K562 (cell line): Measurements from ENCODE around the gene A4GNT. TPM values are rescaled to one million over a fixed set of nuclear protein-coding genes. Genes with fewer than 3 reads are reported as not detected.

Experiments
- BRF2 ChIP-seq: IDR thresholded peaks from 3 replicates; pipeline ENCODE4 v1.6.1; 2011; ENCODE audit warnings: borderline replicate concordance, mild to moderate bottlenecking; ENCODE audit not compliant: insufficient read length, insufficient read depth
- ILF3 ChIP-seq: fragments of 450-650 bp; IDR thresholded peaks from 2 replicates; pipeline ENCODE4 v1.6.1; 2018; ENCODE audit warnings: antibody characterized with exemption, mild to moderate bottlenecking, moderate library complexity, borderline replicate concordance
- RBM39 ChIP-seq: fragments of 200-400 bp; formaldehyde crosslinking; optimal IDR thresholded peaks from 2 replicates; pipeline ENCODE3; 2018; ENCODE audit warnings: low read depth, low read length
- SMAD2 ChIP-seq: fragments of 150-350 bp; IDR thresholded peaks from 2 replicates; pipeline ENCODE4 v1.6.1; 2014; ENCODE audit warnings: low read depth, mild to moderate bottlenecking, low read length
- ZNF512 ChIP-seq: IDR thresholded peaks from 2 replicates; pipeline ENCODE4 v1.6.1; 2016; ENCODE audit warnings: missing genetic modification characterization, missing compliant biosample characterization
- polyA plus RNA-seq, 8 experiments: library from polyadenylated mRNA; depleted of rRNA in 4 of 8; stranded (reverse) in 5 of 8; unstranded in 3 of 8; fragments of >200 nt; fragmentation: Nextera tagmentation in 2 of 8; fragmentation: Illumina TruSeq in 1 of 8; extraction: Ambion mirVana in 2 of 8; extraction: Trizol in 1 of 8; gene quantifications; 2 replicates each; pipeline versions ENCODE4 v1.2.1 to v1.2.3, GENCODE V29; 2011 to 2014; ENCODE audit warnings: inconsistent platforms in 1 of 8, missing spikeins in 1 of 8
- total RNA-seq, 7 experiments: library from RNA; depleted of rRNA in 6 of 7; stranded (reverse); fragments of >200 nt in 6 of 7; fragmentation: Illumina TruSeq in 2 of 7; extraction: Trizol in 2 of 7; gene quantifications; 2 replicates each; pipeline versions ENCODE4 v1.2.1 to v1.2.3, GENCODE V29; 2011 to 2021; ENCODE audit warnings: low replicate concordance in 1 of 7
- TF ChIP-seq, protein P1 (sequence below): sonication (generic); formaldehyde crosslinking; IDR thresholded peaks from 2 replicates; pipeline ENCODE4 v1.8.0; 2022; ENCODE audit warnings: missing genetic modification reagents, mild to moderate bottlenecking, borderline replicate concordance
- TF ChIP-seq, protein P2 (sequence below): sonication (generic); formaldehyde crosslinking; IDR thresholded peaks from 2 replicates; pipeline ENCODE4 v1.8.1; 2023; ENCODE audit warnings: mild to moderate bottlenecking, missing genetic modification reagents

Gene A4GNT
- total and polyA plus RNA-seq, 9 of the 15 experiments (the other 6 are each of a cell fraction or from before 2014, with no cell fraction given), result not detected

DNA sequence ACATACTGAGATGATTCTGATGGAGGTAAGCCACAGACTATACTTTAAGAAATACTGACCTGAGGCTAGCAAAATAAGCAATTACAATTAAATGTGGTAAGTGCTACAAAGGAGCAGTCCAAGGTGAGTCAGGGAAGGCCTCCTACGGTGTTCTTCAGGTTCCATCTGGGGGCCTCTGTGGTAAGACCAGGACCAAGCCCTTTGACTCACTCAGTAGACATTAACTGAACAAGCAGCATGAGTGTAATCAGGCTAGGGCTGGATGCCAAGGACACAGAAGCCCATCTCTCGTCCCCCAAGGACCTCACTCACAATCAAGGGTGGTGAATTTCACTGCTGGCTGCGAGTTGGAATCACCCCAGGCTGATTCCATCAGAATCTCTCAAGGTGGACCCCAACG lies 54.1 kb downstream of the A4GNT start (continued):
- no peak for TF ChIP-seq BRF2
- TF ChIP-seq, protein P1, sequence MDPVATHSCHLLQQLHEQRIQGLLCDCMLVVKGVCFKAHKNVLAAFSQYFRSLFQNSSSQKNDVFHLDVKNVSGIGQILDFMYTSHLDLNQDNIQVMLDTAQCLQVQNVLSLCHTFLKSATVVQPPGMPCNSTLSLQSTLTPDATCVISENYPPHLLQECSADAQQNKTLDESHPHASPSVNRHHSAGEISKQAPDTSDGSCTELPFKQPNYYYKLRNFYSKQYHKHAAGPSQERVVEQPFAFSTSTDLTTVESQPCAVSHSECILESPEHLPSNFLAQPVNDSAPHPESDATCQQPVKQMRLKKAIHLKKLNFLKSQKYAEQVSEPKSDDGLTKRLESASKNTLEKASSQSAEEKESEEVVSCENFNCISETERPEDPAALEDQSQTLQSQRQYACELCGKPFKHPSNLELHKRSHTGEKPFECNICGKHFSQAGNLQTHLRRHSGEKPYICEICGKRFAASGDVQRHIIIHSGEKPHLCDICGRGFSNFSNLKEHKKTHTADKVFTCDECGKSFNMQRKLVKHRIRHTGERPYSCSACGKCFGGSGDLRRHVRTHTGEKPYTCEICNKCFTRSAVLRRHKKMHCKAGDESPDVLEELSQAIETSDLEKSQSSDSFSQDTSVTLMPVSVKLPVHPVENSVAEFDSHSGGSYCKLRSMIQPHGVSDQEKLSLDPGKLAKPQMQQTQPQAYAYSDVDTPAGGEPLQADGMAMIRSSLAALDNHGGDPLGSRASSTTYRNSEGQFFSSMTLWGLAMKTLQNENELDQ (CRISPR knock-in tag), result no peak
- TF ChIP-seq ZNF512 (tag), result no peak
- TF ChIP-seq RBM39, result no peak
- TF ChIP-seq SMAD2, result no peak
- no peak for TF ChIP-seq ILF3
- TF ChIP-seq, protein P2, sequence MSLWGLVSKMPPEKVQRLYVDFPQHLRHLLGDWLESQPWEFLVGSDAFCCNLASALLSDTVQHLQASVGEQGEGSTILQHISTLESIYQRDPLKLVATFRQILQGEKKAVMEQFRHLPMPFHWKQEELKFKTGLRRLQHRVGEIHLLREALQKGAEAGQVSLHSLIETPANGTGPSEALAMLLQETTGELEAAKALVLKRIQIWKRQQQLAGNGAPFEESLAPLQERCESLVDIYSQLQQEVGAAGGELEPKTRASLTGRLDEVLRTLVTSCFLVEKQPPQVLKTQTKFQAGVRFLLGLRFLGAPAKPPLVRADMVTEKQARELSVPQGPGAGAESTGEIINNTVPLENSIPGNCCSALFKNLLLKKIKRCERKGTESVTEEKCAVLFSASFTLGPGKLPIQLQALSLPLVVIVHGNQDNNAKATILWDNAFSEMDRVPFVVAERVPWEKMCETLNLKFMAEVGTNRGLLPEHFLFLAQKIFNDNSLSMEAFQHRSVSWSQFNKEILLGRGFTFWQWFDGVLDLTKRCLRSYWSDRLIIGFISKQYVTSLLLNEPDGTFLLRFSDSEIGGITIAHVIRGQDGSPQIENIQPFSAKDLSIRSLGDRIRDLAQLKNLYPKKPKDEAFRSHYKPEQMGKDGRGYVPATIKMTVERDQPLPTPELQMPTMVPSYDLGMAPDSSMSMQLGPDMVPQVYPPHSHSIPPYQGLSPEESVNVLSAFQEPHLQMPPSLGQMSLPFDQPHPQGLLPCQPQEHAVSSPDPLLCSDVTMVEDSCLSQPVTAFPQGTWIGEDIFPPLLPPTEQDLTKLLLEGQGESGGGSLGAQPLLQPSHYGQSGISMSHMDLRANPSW (CRISPR knock-in tag), result no peak

Other genes with a start within 250 kb of the A4GNT start
- 0.04 TPM in 1 of 2 replicates, not detected in the other for gene CLDN18, start 122.2 kb downstream of the A4GNT start, total RNA-seq (2014; rRNA removed)
- gene CLDN18, start 122.2 kb downstream of the A4GNT start, total RNA-seq (2014; rRNA removed; fragmentation: Illumina TruSeq; extraction: Trizol), result not detected in 2 replicates
- gene CLDN18, start 122.2 kb downstream of the A4GNT start, total RNA-seq (2015; rRNA removed; fragmentation: Illumina TruSeq; extraction: Trizol), result not detected in 2 replicates
- gene CLDN18, start 122.2 kb downstream of the A4GNT start, total RNA-seq (2021), result 0.11 TPM in 2 replicates
- gene CLDN18, start 122.2 kb downstream of the A4GNT start, polyA plus RNA-seq (2011; rRNA removed), result not detected in 2 replicates
- gene CLDN18, start 122.2 kb downstream of the A4GNT start, polyA plus RNA-seq (2014; fragmentation: Illumina TruSeq; extraction: Trizol), result not detected in 2 replicates
- gene CLDN18, start 122.2 kb downstream of the A4GNT start, polyA plus RNA-seq (2014; fragmentation: Nextera tagmentation; extraction: Ambion mirVana), result not detected
- gene CLDN18, start 122.2 kb downstream of the A4GNT start, polyA plus RNA-seq (2014; rRNA removed), result not detected in 2 replicates
- 0.41 and 1.5 TPM in 2 replicates for gene DZIP1L, start 16.8 kb downstream of the A4GNT start, total RNA-seq (2014; rRNA removed)
- gene DZIP1L, start 16.8 kb downstream of the A4GNT start, total RNA-seq (2014; rRNA removed; fragmentation: Illumina TruSeq; extraction: Trizol), result 0.22 and 0.25 TPM in 2 replicates
- gene DZIP1L, start 16.8 kb downstream of the A4GNT start, total RNA-seq (2015; rRNA removed; fragmentation: Illumina TruSeq; extraction: Trizol), result 0.54 and 0.57 TPM in 2 replicates
- gene DZIP1L, start 16.8 kb downstream of the A4GNT start, total RNA-seq (2021), result 0.44 and 0.65 TPM in 2 replicates
- 0.14 and 0.18 TPM in 2 replicates for gene DZIP1L, start 16.8 kb downstream of the A4GNT start, polyA plus RNA-seq (2011; rRNA removed)
- gene DZIP1L, start 16.8 kb downstream of the A4GNT start, polyA plus RNA-seq (2014; fragmentation: Illumina TruSeq; extraction: Trizol), result 0.08 and 0.52 TPM in 2 replicates
- under 1 TPM in 1 of 2 experiments, not detected in 1; 0.03 TPM for gene DZIP1L, start 16.8 kb downstream of the A4GNT start, polyA plus RNA-seq (2014; fragmentation: Nextera tagmentation; extraction: Ambion mirVana)
- 1.0 and 1.1 TPM in 2 replicates for gene DZIP1L, start 16.8 kb downstream of the A4GNT start, polyA plus RNA-seq (2014; rRNA removed)
- gene DBR1, start 42.5 kb upstream of the A4GNT start, total RNA-seq (2014; rRNA removed), result 8.8 and 11.3 TPM in 2 replicates
- 13.8 and 14.1 TPM in 2 replicates for gene DBR1, start 42.5 kb upstream of the A4GNT start, total RNA-seq (2014; rRNA removed; fragmentation: Illumina TruSeq; extraction: Trizol)
- gene DBR1, start 42.5 kb upstream of the A4GNT start, total RNA-seq (2015; rRNA removed; fragmentation: Illumina TruSeq; extraction: Trizol), result 13.3 and 13.4 TPM in 2 replicates
- gene DBR1, start 42.5 kb upstream of the A4GNT start, total RNA-seq (2021), result 12.4 and 13.1 TPM in 2 replicates
- gene DBR1, start 42.5 kb upstream of the A4GNT start, polyA plus RNA-seq (2011; rRNA removed), result 8.1 and 10.9 TPM in 2 replicates
- 11.0 and 12.1 TPM in 2 replicates for gene DBR1, start 42.5 kb upstream of the A4GNT start, polyA plus RNA-seq (2014; fragmentation: Illumina TruSeq; extraction: Trizol)
- gene DBR1, start 42.5 kb upstream of the A4GNT start, polyA plus RNA-seq (2014; fragmentation: Nextera tagmentation; extraction: Ambion mirVana), result 1 to 10 TPM; 2.7 to 6.0 TPM
- gene DBR1, start 42.5 kb upstream of the A4GNT start, polyA plus RNA-seq (2014; rRNA removed), result 9.6 and 11.3 TPM in 2 replicates
- gene ARMC8, start 54.9 kb upstream of the A4GNT start, total RNA-seq (2014; rRNA removed), result 22.0 and 22.4 TPM in 2 replicates
- gene ARMC8, start 54.9 kb upstream of the A4GNT start, total RNA-seq (2014; rRNA removed; fragmentation: Illumina TruSeq; extraction: Trizol), result 43.6 and 51.1 TPM in 2 replicates
- gene ARMC8, start 54.9 kb upstream of the A4GNT start, total RNA-seq (2015; rRNA removed; fragmentation: Illumina TruSeq; extraction: Trizol), result 33.5 and 37.3 TPM in 2 replicates
- 33.5 and 39.7 TPM in 2 replicates for gene ARMC8, start 54.9 kb upstream of the A4GNT start, total RNA-seq (2021)
- gene ARMC8, start 54.9 kb upstream of the A4GNT start, polyA plus RNA-seq (2011; rRNA removed), result 69.2 and 76.1 TPM in 2 replicates
- 32.2 and 37.6 TPM in 2 replicates for gene ARMC8, start 54.9 kb upstream of the A4GNT start, polyA plus RNA-seq (2014; fragmentation: Illumina TruSeq; extraction: Trizol)
- gene ARMC8, start 54.9 kb upstream of the A4GNT start, polyA plus RNA-seq (2014; fragmentation: Nextera tagmentation; extraction: Ambion mirVana), result 10 to 100 TPM; 33.7 to 53.9 TPM
- 25.7 and 25.8 TPM in 2 replicates for gene ARMC8, start 54.9 kb upstream of the A4GNT start, polyA plus RNA-seq (2014; rRNA removed)
- gene NME9, start 197.5 kb upstream of the A4GNT start, total RNA-seq (2014; rRNA removed), result not detected in 2 replicates
- gene NME9, start 197.5 kb upstream of the A4GNT start, total RNA-seq (2014; rRNA removed; fragmentation: Illumina TruSeq; extraction: Trizol), result not detected in 2 replicates
- not detected in 2 replicates for gene NME9, start 197.5 kb upstream of the A4GNT start, total RNA-seq (2015; rRNA removed; fragmentation: Illumina TruSeq; extraction: Trizol)
- not detected in 2 replicates for gene NME9, start 197.5 kb upstream of the A4GNT start, total RNA-seq (2021)
- 0.04 TPM in 1 of 2 replicates, not detected in the other for gene NME9, start 197.5 kb upstream of the A4GNT start, polyA plus RNA-seq (2011; rRNA removed)
- not detected in 2 replicates for gene NME9, start 197.5 kb upstream of the A4GNT start, polyA plus RNA-seq (2014; fragmentation: Illumina TruSeq; extraction: Trizol)
- under 1 TPM; 0.13 to 0.15 TPM for gene NME9, start 197.5 kb upstream of the A4GNT start, polyA plus RNA-seq (2014; fragmentation: Nextera tagmentation; extraction: Ambion mirVana)
- 0.05 TPM in 1 of 2 replicates, not detected in the other for gene NME9, start 197.5 kb upstream of the A4GNT start, polyA plus RNA-seq (2014; rRNA removed)
- gene MRAS, start 216.2 kb upstream of the A4GNT start, total RNA-seq (2014; rRNA removed), result 4.0 and 6.2 TPM in 2 replicates
- 6.7 and 8.2 TPM in 2 replicates for gene MRAS, start 216.2 kb upstream of the A4GNT start, total RNA-seq (2014; rRNA removed; fragmentation: Illumina TruSeq; extraction: Trizol)
- 6.1 and 6.4 TPM in 2 replicates for gene MRAS, start 216.2 kb upstream of the A4GNT start, total RNA-seq (2015; rRNA removed; fragmentation: Illumina TruSeq; extraction: Trizol)
- gene MRAS, start 216.2 kb upstream of the A4GNT start, total RNA-seq (2021), result 8.3 and 8.6 TPM in 2 replicates
- 2.2 and 4.8 TPM in 2 replicates for gene MRAS, start 216.2 kb upstream of the A4GNT start, polyA plus RNA-seq (2011; rRNA removed)
- gene MRAS, start 216.2 kb upstream of the A4GNT start, polyA plus RNA-seq (2014; fragmentation: Illumina TruSeq; extraction: Trizol), result 8.5 and 10.0 TPM in 2 replicates
- 1 to 10 TPM; 1.5 to 2.0 TPM for gene MRAS, start 216.2 kb upstream of the A4GNT start, polyA plus RNA-seq (2014; fragmentation: Nextera tagmentation; extraction: Ambion mirVana)
- 5.0 and 5.4 TPM in 2 replicates for gene MRAS, start 216.2 kb upstream of the A4GNT start, polyA plus RNA-seq (2014; rRNA removed)